Activated naive CD8-positive, alpha-beta T cell treated with anti-CD3 and anti-CD28 coated beads, Interleukin-2, amount 50 U/mL, for 16 hours (primary cell): ENCODE data around the gene DCAF17.
A peak's percentile ranks its signal among the peaks of the same experiment; 100 is the strongest.
"Not testable (repeated sequence)": the region's sequence is repeated elsewhere in the genome, so short reads cannot be mapped to it uniquely, and the experiment has no call there.

Source experiments
- DNase-seq: peaks from one replicate; pipeline ENCODE4 v3.0.0-alpha.2; 2020; ENCODE audit warnings: low read depth, low spot score

Gene DCAF17

GRCh38 chr2:171410624-171411023 lies 23.4 kb upstream of the DCAF17 start:
- no peak for DNase-seq

DNA sequence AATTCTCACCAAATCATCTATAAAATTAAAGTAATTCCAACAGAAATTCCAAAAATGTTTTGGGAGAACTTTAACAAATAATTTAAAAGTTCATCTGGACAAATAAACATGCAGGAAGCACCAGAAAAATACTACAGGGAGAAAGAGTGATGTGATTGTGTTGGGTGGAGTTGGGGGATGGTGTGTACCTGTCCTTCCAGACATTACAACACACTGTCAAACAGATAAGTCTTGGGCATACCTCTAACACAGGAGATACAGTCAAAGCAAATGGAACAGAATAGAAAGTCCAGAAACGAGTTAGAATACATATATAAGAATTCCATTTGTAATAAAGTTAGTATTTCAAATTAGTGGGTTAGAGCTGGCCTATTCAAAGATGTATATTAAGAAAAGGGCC lies 22.8 kb upstream of the DCAF17 start:
- DNase-seq = no peak

DNA sequence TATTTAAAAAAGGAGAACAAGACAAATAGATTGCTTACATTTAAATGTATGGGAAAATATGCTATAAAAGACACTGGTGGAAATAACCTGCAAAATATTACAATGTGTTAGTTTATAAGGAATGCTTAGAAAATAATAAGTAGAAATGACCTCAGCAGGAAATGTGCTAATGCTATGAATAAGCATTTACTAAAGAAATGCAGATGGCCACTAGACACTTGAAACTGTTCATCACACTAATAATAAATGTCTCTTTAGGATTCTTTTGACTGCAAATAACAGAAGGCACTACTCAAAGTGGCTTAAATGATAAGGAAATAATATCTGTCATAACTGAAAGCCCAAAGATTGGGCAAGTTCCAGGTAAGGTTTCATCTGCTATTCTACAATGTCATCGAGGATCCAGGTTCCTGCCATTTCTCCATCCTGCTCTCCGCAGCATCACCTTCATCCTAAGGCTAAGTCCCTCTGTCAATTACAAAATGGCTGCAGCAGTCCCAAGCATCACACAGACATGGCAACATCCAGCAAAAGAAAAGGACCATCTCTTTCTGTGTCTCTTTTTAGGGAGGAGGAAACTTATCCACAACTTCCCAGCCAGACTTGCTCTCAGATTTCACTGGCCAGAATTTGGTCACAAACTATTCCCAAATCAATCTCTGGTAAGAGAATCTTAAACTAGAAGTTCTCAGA lies 22.1 kb upstream of the DCAF17 start:
- DNase-seq = no peak

DNA sequence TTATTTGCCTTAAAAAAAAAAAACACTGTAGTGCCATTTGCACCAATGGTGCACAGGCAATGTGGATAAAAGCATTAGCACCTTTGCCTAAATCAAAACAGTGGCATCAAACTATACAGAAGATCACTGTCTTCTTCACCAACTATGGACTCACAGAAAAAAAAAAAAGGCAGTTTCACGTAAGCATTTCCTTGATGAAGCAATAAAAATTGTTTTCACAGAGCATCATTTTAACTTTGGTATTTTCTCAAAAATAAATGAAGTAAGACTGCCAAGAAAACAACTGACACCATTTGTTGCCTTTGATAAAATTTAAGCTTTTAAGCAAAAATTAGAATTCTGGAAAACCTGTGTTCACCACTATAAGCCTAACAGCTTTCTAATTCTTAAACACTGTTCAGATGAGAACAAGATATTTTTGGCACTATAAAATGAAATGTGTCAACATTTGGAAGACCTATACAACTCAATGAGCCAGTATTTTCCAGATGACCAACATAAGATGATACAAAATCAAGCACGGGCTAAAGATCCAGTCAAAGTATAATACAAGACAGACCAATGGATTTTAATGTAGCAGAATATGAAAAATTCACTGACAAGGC lies 21.4 kb upstream of the DCAF17 start:
- DNase-seq = no peak

DNA sequence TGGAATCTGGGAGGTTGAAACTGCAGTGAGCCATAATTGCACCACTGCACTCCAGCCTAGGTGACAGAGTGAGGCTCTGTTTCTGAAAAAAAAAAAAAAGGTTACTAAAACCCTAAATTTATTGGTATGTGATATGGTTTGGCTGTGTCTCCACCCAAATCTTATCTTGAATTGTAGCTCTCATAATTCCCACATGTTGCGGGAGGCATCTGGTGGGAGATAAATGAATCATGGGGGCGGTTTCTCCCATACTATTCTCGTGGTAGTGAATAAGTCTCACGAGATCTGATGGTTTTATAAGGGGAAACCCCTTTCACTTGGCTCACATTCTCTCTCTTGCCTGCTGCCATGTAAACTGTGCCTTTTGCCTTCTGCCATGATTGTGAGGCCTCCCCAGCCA lies 19.4 kb upstream of the DCAF17 start:
- not testable (repeated sequence) for DNase-seq

- peak; percentile 48 for DNase-seq
Measured at GRCh38 chr2:171416009-171416926, 17.8 kb upstream of the DCAF17 start.

- DNase-seq = no peak
Measured at GRCh38 chr2:171419333-171419732, 14.7 kb upstream of the DCAF17 start.

- DNase-seq = no peak
Measured at GRCh38 chr2:171420728-171421563, 13.1 kb upstream of the DCAF17 start.

DNA sequence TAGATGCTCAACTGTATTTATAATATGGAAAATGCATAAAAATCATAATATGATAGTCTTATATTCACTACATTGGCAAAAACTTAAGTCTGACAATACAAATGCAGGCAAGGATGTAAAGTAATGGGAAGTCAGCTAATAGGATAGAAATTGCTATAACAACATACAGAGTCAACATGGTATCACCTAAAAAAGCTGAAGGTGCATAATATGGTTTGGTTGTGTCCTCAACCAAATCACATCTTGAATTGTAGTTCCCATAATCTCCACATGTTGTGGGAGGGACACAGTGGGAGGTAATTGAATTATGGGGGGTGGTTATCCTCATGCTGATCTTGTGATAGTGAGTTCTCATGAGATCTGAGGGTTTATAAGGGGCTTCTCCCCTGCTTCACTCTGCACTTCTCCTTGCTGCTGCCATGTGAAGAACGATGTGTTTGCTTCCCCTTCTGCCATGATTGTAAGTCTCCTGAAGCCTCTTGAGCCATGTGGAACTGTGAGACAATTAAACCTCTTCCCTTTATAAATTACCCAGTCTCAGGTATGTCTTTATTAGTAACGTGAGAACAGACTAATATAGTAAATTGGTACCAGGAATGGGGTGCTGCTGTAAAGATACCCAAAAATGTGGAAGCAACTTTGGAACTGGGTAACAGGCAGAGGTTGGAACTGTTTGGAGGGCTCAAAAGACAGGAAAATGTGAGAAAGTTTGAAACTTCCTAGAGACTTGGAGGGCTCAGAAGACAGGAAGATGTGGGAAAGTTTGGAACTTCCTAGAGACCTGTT lies 11.1 kb upstream of the DCAF17 start:
- DNase-seq = not testable (repeated sequence)

DNA sequence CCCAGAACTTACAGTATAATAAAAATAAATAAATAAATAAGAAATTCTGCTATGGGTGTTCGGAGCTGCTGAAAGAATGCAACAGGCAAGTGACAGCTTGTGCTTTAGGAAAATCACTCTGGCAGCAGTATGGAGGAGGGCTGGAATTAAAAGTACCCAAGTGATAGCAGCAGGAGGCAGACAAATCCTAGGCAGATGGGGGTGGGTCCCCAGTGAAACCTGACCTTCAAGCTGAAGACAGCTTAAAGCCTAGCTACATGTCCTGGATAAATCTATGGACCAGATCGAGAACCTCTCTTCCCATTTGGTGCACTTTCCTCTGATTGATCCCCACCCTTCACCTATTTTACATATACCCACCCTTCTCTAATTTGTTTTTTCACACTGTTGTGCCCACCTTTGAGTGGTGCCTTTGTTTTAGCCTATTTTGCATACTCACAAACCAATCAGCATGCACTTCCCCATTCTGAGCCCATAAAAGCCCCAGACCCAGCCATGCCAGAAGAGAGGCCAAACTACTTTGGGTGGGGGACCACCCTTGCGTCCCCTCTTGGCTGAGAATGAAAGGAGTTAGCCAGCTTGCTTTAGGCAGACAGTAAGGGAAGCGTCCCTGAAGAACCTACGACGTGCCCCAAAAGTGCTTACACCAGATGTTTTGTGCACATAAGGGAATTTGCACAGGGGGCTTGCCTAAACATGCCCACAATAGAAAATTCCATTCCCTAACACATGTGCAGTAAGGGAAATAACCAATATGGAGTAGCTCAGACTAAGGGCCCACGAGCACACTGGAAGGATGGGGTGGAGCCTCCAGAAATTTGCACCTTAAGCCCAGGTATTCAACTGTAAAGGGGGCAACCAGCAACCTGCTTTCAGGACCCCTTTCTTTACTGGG lies 3.3 kb upstream of the DCAF17 start:
- DNase-seq = no peak

- no peak for DNase-seq
Measured at GRCh38 chr2:171431677-171432167, 2.3 kb upstream of the DCAF17 start.

DNA sequence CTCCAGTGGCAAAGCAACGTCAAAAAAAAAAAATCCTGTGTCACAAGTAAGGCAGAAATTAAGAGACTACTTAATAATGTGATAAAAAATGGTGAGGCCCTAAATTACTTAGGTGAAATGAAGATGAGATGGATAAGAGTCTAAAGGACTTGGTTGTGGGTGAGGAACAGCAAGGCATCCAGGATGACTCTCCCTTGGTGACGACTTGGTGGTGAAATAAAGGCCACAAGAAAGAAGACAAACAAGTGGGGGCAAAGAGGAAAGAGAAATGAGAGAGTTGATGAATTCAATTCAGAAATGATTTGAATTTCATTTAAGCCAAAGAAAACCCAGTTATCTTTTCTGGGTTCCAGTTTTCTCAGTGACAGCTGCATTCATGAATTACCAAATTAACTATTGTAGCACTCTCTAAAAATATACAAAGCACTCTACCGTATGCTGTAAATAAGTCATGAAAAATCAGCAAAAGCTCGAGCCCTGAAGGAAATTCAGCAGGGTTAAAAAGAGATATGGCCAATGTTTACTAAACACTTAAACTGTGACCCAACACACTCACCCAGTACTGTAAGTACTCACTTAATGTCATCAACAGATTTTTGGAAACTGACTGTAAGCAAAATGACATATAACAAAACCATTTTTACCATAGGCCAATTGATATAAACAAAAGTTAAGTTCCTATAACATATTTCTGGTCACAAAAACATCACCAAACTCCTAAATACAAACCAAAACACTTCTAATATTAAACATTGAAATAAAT lies 1.6 kb upstream of the DCAF17 start:
- DNase-seq = no peak

DNA sequence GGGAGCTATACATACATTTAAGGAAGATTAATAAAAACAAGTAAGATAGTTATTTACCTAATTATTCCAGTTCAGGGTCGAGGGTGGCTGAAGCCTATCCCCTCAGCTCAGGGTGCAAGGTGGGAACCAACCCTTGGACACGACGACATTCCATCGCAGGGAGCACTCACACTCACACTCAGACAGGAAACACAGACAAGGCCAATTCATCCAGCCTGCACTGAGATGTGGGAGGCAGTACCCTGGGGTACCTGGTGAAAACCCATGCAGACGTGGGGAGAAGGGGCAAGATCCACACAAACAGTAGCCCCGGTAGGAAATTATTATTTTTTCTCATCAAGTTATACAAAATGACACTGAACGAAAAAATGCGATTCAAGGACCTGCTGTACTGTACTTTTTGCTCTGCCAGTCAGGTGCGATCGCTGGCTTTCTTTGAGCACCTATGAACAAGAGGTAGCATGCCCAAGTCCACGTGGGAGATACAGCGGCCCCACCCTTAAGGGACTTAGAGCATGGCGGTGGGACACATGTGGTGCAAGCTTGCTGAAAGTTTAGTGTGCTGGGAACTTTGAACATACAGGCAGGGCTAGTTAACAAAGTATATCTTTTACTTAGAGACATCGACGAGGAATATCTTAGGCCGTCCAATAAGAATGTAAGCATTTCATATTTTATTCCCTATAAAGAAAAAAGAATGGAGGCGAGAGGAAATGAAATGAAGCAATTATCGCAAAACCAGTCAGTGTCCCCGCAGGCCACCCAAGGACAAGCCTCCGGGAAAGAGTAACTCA lies 860 bp upstream of the DCAF17 start:
- DNase-seq = no peak

- no peak for DNase-seq
Measured at GRCh38 chr2:171433763-171434012, 338 bp upstream of the DCAF17 start, which contains the start of gene METTL8. Gene METTL8, minus strand, starts transcription at chr2:171433990. Its CDS starts 41,805 bp downstream, at chr2:171392185.

DNA sequence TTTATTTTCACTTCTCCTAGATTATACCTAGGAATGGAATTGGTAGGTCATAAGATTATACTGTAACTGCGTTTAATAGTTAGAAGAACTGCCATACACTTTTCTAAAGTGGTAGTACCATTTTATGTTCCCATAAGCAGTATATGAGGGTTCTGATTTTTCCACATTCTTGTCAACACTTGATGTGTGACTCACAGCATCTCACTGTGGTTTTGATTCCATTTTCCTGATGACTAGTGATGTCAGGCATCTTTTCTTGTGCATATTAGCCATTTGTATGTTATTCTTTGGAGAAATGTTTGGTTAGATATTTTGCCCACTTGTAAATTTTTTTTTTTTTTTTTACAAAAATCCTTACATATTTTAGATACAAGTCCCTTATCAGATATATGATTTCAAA lies 2.3 kb downstream of the DCAF17 start:
- DNase-seq = no peak

DNA sequence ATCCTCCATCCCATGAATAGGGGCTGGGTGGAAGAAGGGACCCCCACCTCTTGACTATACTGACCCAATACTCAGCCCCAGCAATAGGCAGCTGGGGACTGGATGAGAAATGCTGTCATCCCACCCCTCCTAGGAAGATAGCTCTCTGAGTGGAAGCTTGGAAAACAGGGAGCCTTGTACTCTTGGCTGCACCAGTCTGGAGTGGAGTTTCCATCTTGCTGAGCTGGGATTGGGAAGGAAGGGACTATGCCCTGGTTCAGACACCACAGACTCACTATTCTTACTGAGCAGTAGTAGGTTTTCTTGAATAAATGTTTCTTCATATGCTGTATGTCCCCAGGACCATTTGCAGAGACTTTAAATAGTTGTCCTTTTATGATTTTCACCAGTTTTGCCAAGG lies 7.4 kb downstream of the DCAF17 start:
- DNase-seq = no peak

DNA sequence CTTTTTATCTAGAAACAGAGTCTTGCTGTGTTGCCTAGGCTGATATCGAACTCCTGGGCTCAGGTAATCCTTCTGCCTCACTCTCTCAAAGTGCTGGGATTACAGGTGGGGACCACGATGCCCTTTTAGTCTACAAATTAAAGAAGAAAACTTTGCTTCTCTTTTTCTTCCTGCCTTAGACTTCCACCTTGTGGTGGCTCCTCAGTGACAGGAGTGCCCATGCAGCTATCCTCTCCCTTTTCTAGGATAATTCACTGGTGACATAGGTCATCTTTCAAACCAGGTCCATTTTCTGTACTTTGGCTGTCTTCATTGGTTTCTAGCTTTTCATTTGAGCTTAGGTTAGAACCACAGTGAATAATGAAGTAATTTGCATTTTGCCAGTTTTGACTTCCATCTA lies 13.6 kb downstream of the DCAF17 start:
- no peak for DNase-seq

- DNase-seq = no peak
Measured at GRCh38 chr2:171451074-171451473, 17.0 kb downstream of the DCAF17 start.
